Panc1 (cell line): ENCODE measurements around the gene MKLN1.

Experiments used
- CTCF ChIP-seq: fragments of 450-650 bp; IDR thresholded peaks from 2 replicates; pipeline ENCODE4 v1.5.1; 2017; ENCODE audit warnings: mild to moderate bottlenecking
- POLR2AphosphoS5 ChIP-seq: IDR thresholded peaks from 2 replicates; pipeline ENCODE4 v1.6.1; 2012; ENCODE audit warnings: mild to moderate bottlenecking, low read depth, low read length, moderate library complexity
- REST ChIP-seq, 2 experiments: IDR thresholded peaks; 2 replicates each; pipeline ENCODE4 v1.6.1; 2011 to 2012; ENCODE audit warnings: low read depth in 2 of 2, control low read depth in 1 of 2, low read length in 1 of 2, mild to moderate bottlenecking in 1 of 2, moderate library complexity in 1 of 2; ENCODE audit not compliant: insufficient read depth in 1 of 2
- SIN3A ChIP-seq: IDR thresholded peaks from 2 replicates; pipeline ENCODE4 v1.6.1; 2012; ENCODE audit warnings: low read depth, mild to moderate bottlenecking, low read length, moderate library complexity, borderline replicate concordance; ENCODE audit not compliant: insufficient read depth
- TCF7L2 ChIP-seq: IDR thresholded peaks from 2 replicates; pipeline ENCODE4 v1.6.1; 2011; ENCODE audit warnings: mild to moderate bottlenecking, low read depth, low read length, inconsistent platforms

GRCh38 chr7:131299074-131299473 lies 28.6 kb upstream of the MKLN1 start:
- TF ChIP-seq CTCF (no peak), REST (IDR thresholded peaks at IDR 0.05; ENCODE audit: insufficient read depth in 1 of 2, low read depth in 2 of 2, low read length in 1 of 2) (no peak), POLR2AphosphoS5 (no peak), SIN3A (no peak), TCF7L2 (no peak)
